Ovary (tissue), 9 donors: ENCODE measurements around the gene DDX28. TPM values are rescaled to one million over a fixed set of nuclear protein-coding genes. Genes with fewer than 3 reads are reported as not detected.

Source experiments
- DNase-seq, 5 donors: peaks; one replicate each; pipeline ENCODE4 v3.0.0-alpha.2; 2019 to 2020
- H3K27ac ChIP-seq, 2 donors: fragments of 200-600 bp; one replicate each; pipeline versions ENCODE4 v1.5.1 to v1.8.0; 2019 to 2022
- H3K27me3 ChIP-seq: fragments of 200-600 bp; one replicate; pipeline ENCODE4 v1.8.0; 2022
- H3K36me3 ChIP-seq: fragments of 200-600 bp; sonication (generic); one replicate; pipeline ENCODE4 v1.5.1; 2019
- H3K4me1 ChIP-seq: one replicate; pipeline ENCODE4 v1.8.1; 2013; ENCODE audit warnings: mild to moderate bottlenecking, moderate library complexity; ENCODE audit not compliant: insufficient read depth
- H3K4me3 ChIP-seq: fragments of 200-600 bp; sonication (generic); one replicate; pipeline ENCODE4 v1.5.1; 2017
- H3K9me3 ChIP-seq, 2 donors: fragments of 200-600 bp in 1 of 2; sonication (generic) in 1 of 2; one replicate each; pipeline versions ENCODE4 v1.5.1 to v1.8.1; 2013 to 2019; ENCODE audit warnings: mild to moderate bottlenecking in 1 of 2, moderate library complexity in 1 of 2
- EP300 ChIP-seq: sonication (generic); formaldehyde crosslinking; IDR thresholded peaks from one replicate; pipeline ENCODE4 v1.6.1; 2017; ENCODE audit warnings: antibody characterized with exemption
- POLR2A ChIP-seq: fragments of 450-650 bp; IDR thresholded peaks from one replicate; pipeline ENCODE4 v1.6.1; 2017; ENCODE audit warnings: antibody characterized with exemption, mild to moderate bottlenecking, moderate library complexity
- WGBS, 3 donors: extraction: QIAGEN DNeasy Blood & Tissue Kit in 1 of 3; methylation state at CpG; one replicate each; pipeline versions ENCODE4 v1.1.5 to v1.1.7; 2013 to 2017; 5-methylcytosine and 5-hydroxymethylcytosine counted together
- intact Hi-C, 4 donors: fragments of 100-400 bp; cut with DNase I; formaldehyde crosslinking; loops; one replicate each; pipeline versions ENCODE4 v1.11.0 to v1.15.1; 2022 to 2023
- polyA plus RNA-seq, 2 donors: library from polyadenylated mRNA; stranded (reverse); fragments of 200-250 nt in 1 of 2; fragments of 350-450 nt in 1 of 2; fragmentation: Illumina TruSeq in 1 of 2; extraction: RNeasy Lipid Tissue Mini Kit (QIAGEN cat#74804) in 1 of 2; gene quantifications; one replicate each; pipeline ENCODE4 v1.2.3, GENCODE V29; 2013 to 2014
- total RNA-seq, 7 donors: library from RNA; depleted of rRNA in 2 of 7; stranded (reverse); fragments of >200 nt in 2 of 7; fragmentation: NEBNext Ultra II Directional in 3 of 7; extraction: Animal tissue kit (Norgen Biotek cat#: 25700) in 3 of 7; gene quantifications; one replicate each; pipeline versions ENCODE4 v1.1.0 to v1.2.4, GENCODE V29; 2016 to 2023
- TF ChIP-seq, protein P1 (sequence below), 3 donors: fragments of 450-650 bp in 2 of 3; fragments of 200-600 bp in 1 of 3; IDR thresholded peaks; one replicate each; pipeline versions ENCODE4 v1.5.1 to v1.8.0; 2016 to 2022; ENCODE audit warnings: antibody characterized with exemption in 3 of 3, mild to moderate bottlenecking in 1 of 3
- donor health status: DM: no; HTN: no; CAD: no; lungs with moderate emphysema.
- donor health status: DM: no; HTN: no; CAD: no.
- donor health status: Bipolar disorder and iron deficiency.
- donor health status: DM: yes; HTN: yes; CAD: no.
- donor health status: DM: no; HTN: no; CAD: no.
- donor health status: DM: yes; HTN: yes; CAD: no.

DDX28 gene
- total and polyA plus RNA-seq, 9 donors: 6.8 to 14.0 (median 9.3) TPM

DNA sequence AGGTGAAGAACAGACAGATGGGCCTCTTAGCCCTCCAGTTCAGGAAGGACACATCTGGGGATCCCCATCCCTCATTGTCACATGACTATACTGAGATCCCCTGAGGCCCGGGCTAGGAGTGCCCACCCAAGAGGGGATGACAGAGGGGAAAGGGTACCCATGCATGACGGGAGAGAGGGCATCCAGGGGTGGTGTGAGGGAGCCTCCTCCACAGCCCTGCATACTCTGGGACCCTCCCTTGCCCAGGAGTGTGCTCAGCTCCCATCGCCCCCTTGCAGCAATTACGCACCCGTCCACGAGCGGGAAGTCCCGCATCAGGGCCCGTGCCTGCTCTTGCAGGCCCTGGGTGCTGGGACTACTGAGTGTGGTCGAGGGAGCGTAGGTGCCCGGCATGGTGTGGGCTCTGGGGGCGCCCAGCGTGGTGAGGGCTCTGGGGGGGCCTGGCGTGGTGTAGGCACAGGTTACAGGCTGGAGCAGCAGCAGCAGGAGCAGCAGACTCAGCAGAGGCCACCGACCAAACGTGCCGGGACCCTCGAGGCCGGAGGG lies 30.3 kb downstream of the DDX28 start:
- Histone ChIP-seq H3K4me3 (no peak overlapping the region), H3K9me3 (no peaks in the 10 kb centered on the region), H3K27ac (no peak overlapping the region), H3K4me1 (peaks cover 2% of the 10 kb centered on the region), H3K27me3 (no peaks in the 10 kb centered on the region), H3K36me3 (no peaks in the 10 kb centered on the region)
- TF ChIP-seq POLR2A: no peak
- TF ChIP-seq, protein P1, sequence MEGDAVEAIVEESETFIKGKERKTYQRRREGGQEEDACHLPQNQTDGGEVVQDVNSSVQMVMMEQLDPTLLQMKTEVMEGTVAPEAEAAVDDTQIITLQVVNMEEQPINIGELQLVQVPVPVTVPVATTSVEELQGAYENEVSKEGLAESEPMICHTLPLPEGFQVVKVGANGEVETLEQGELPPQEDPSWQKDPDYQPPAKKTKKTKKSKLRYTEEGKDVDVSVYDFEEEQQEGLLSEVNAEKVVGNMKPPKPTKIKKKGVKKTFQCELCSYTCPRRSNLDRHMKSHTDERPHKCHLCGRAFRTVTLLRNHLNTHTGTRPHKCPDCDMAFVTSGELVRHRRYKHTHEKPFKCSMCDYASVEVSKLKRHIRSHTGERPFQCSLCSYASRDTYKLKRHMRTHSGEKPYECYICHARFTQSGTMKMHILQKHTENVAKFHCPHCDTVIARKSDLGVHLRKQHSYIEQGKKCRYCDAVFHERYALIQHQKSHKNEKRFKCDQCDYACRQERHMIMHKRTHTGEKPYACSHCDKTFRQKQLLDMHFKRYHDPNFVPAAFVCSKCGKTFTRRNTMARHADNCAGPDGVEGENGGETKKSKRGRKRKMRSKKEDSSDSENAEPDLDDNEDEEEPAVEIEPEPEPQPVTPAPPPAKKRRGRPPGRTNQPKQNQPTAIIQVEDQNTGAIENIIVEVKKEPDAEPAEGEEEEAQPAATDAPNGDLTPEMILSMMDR (IDR thresholded peaks at IDR 0.05): no peak
- no peak for TF ChIP-seq EP300
- no peak for DNase-seq
- WGBS, 3 donors: 63 to 83% (median 63%) methylated on average over 11 to 20 of the region's 20 CpGs
- intact Hi-C loops: loop anchor here in 3 of 4 donors (2.0 to 10.0 kb wide), 5 partner anchors 50 to 240 kb away; no protein-coding TSS in a partner anchor

DNA sequence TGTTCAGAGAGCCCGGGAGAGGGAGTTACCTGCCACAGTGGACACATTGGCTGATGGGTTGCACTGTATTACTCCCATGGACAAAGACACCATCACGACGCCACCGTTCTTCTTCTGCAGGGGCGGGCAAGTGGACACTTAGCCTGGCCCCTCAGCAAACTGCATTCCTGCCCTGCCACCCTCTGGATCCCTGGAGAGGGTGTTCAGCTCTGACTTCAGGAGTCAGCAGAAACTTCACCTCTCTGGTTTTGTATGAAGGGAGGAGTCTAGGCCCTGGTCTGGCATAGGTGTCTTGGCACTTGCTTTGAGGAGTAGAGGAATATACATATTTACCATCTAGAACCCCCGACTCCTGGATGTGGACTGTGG lies 33.0 kb downstream of the DDX28 start:
- DNase-seq: no peak
- Histone ChIP-seq H3K4me3 (no peak overlapping the region), H3K27me3 (no peaks in the 10 kb centered on the region), H3K27ac (no peak overlapping the region), H3K9me3 (no peaks in the 10 kb centered on the region), H3K36me3 (no peaks in the 10 kb centered on the region), H3K4me1 (peaks cover 2% of the 10 kb centered on the region)
- WGBS, 3 donors: 76 to 78% (median 78%) methylated on average over 6 of the region's 6 CpGs
- intact Hi-C loops: loop anchor here in 3 of 4 donors (5.0 to 10.0 kb wide), 4 partner anchors 52 to 242 kb away; no protein-coding TSS in a partner anchor
- TF ChIP-seq POLR2A: no peak
- no peak for TF ChIP-seq EP300
- TF ChIP-seq, protein P1 (IDR thresholded peaks at IDR 0.05): no peak

DNA sequence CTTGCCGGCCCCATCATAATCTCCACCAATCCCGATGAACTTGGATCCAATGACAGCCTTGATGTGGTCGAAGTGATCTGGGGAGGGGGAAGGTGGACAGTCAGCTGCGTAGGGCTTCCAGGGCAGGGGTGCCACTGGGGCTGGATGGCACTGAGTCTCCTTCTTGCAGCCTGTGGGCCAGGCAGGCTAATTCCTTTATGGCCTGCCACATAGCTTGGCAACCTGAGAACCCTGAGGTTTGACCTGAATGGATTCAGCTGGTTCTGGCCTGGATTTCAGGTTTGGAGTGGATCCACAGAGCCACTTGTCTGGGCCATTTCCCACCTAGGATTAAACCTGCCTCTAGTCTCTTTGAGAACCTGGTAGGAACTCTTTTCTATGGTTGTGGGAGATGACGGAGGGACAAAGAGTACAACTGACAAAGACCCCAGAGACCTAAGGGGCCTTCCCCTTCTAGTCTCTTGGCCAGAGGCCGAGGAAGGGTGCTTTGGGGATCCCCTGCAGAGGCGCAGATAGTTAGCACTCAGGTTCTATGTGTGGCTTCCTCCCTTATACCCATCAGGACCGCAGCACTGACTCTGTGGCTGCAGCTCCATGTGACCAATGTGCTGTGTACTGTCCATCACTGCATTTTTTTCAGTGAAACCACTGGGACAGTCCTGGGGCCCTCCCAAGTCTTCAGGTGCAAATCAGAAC lies 33.6 kb downstream of the DDX28 start:
- TF ChIP-seq EP300 (no peak), POLR2A (no peak)
- TF ChIP-seq, protein P1 (IDR thresholded peaks at IDR 0.05): no peak
- Histone ChIP-seq H3K4me3 (no peak overlapping the region), H3K4me1 (peaks cover 2% of the 10 kb centered on the region), H3K27me3 (no peaks in the 10 kb centered on the region), H3K9me3 (no peaks in the 10 kb centered on the region), H3K27ac (no peak overlapping the region), H3K36me3 (no peaks in the 10 kb centered on the region)
- intact Hi-C loops: loop anchor here in 3 of 4 donors (5.0 to 10.0 kb wide), 4 partner anchors 53 to 243 kb away; no protein-coding TSS in a partner anchor
- WGBS, 3 donors: 84 to 88% (median 84%) methylated on average over 8 of the region's 8 CpGs
- no peak for DNase-seq

- Histone ChIP-seq H3K27ac (no peak overlapping the region), H3K36me3 (no peaks in the 10 kb centered on the region), H3K27me3 (no peaks in the 10 kb centered on the region), H3K9me3 (no peaks in the 10 kb centered on the region), H3K4me3 (no peak overlapping the region), H3K4me1 (peaks cover 2% of the 10 kb centered on the region)
- TF ChIP-seq, protein P1 (IDR thresholded peaks at IDR 0.05): no peak
- TF ChIP-seq POLR2A (no peak), EP300 (no peak)
- WGBS, 3 donors: 84 to 93% (median 88%) methylated on average over 3 of the region's 3 CpGs
- intact Hi-C loops: no loop called here
- no peak for DNase-seq
These were observed 34.4 kb downstream of the DDX28 start for GRCh38 chr16:67988675-67989074.
